ENCODE results near the gene NUTM2E.
"Not testable (repeated sequence)": the region's sequence is repeated elsewhere in the genome, so short reads cannot be mapped to it uniquely, and the experiment has no call there.

The NUTM2E gene

GRCh38 chr10:79866903-79867551 is 40.5 kb downstream of the NUTM2E start:
- DNase-seq, result not testable (repeated sequence)

GRCh38 chr10:79868023-79868422 is 41.5 kb downstream of the NUTM2E start:
- not testable (repeated sequence) for DNase-seq

- DNase-seq, result not testable (repeated sequence)
Measured at GRCh38 chr10:79869439-79870097, 43.0 kb downstream of the NUTM2E start.

- not testable (repeated sequence) for DNase-seq
Measured at GRCh38 chr10:79871729-79872128, 45.2 kb downstream of the NUTM2E start.

All from CD4-positive, alpha-beta T cell treated with Interleukin-17A for 4 hours (primary cell).